ENCODE results near the gene DAAM2.

DNA sequence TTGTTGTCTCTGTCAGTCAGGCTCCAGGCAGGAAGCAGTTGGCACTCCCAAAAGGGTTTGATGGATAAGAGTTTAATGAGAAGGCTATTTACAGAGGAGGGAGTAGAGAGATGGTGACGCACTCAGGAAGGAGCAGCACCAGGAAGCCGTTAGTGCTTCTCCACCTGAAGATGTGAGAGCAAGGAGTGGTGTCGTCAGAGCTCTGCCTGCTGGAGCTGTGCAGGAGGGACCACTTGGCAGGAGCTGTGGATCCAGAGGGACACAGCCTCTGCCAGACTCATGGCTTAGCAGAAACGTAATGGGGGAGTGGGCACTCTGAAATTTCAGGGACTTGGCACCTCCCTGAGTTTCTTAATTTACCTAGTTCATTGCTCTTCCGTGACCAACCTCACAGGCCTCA, 16.8 kb downstream of the DAAM2 start:
- TF ChIP-seq POLR2A (IDR thresholded peaks at IDR 0.05; ENCODE audit: low read depth, low read length) (no peak), POLR2AphosphoS5 (IDR thresholded peaks at IDR 0.05; ENCODE audit: insufficient read depth, low read depth, low read length) (no peak), MYC (IDR thresholded peaks at IDR 0.05; ENCODE audit: low read depth, low read length) (no peak)
- TF ChIP-seq, protein P1, sequence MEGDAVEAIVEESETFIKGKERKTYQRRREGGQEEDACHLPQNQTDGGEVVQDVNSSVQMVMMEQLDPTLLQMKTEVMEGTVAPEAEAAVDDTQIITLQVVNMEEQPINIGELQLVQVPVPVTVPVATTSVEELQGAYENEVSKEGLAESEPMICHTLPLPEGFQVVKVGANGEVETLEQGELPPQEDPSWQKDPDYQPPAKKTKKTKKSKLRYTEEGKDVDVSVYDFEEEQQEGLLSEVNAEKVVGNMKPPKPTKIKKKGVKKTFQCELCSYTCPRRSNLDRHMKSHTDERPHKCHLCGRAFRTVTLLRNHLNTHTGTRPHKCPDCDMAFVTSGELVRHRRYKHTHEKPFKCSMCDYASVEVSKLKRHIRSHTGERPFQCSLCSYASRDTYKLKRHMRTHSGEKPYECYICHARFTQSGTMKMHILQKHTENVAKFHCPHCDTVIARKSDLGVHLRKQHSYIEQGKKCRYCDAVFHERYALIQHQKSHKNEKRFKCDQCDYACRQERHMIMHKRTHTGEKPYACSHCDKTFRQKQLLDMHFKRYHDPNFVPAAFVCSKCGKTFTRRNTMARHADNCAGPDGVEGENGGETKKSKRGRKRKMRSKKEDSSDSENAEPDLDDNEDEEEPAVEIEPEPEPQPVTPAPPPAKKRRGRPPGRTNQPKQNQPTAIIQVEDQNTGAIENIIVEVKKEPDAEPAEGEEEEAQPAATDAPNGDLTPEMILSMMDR (IDR thresholded peaks at IDR 0.05; ENCODE audit: extremely low read depth in 1 of 2, insufficient read depth in 1 of 2, low read depth in 1 of 2, low read length in 2 of 2) = no peak
- TF ChIP-seq, protein P2, sequence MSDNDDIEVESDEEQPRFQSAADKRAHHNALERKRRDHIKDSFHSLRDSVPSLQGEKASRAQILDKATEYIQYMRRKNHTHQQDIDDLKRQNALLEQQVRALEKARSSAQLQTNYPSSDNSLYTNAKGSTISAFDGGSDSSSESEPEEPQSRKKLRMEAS (IDR thresholded peaks at IDR 0.05; ENCODE audit: insufficient read depth, insufficient read length) = no peak
